HG02981 (cell line): ENCODE data around the gene PTPRN2.

ENCODE experiments used
- ATAC-seq: cut with Tn5 transposase; IDR thresholded peaks from one replicate; pipeline ENCODE4 v1.9.1; 2021; ENCODE audit warnings: mild to moderate bottlenecking, moderate library complexity; ENCODE audit not compliant: unreplicated experiment

The PTPRN2 gene

GRCh38 chr7:158495216-158495615 is 92.4 kb downstream of the PTPRN2 start:
- ATAC-seq: no peak

GRCh38 chr7:158494643-158495042 is 93.0 kb downstream of the PTPRN2 start:
- no peak for ATAC-seq

- no peak for ATAC-seq
These were observed 93.4 kb downstream of the PTPRN2 start for GRCh38 chr7:158494162-158494586.

GRCh38 chr7:158492367-158492764 is 95.3 kb downstream of the PTPRN2 start:
- no peak for ATAC-seq

- ATAC-seq: no peak
These were observed 96.5 kb downstream of the PTPRN2 start for GRCh38 chr7:158491094-158491493.

- no peak for ATAC-seq
These were observed 97.3 kb downstream of the PTPRN2 start for GRCh38 chr7:158490171-158490782.

- ATAC-seq: no peak
These were observed 98.0 kb downstream of the PTPRN2 start for GRCh38 chr7:158489462-158490155.

- no peak for ATAC-seq
These were observed 99.2 kb downstream of the PTPRN2 start for GRCh38 chr7:158488181-158488971.

GRCh38 chr7:158487631-158488151 is 99.9 kb downstream of the PTPRN2 start:
- ATAC-seq: no peak

GRCh38 chr7:158486919-158487318 is 100.7 kb downstream of the PTPRN2 start:
- no peak for ATAC-seq

GRCh38 chr7:158484801-158485531 is 102.7 kb downstream of the PTPRN2 start:
- ATAC-seq: no peak

- ATAC-seq: no peak
These were observed 105.1 kb downstream of the PTPRN2 start for GRCh38 chr7:158482480-158482879.

- ATAC-seq: no peak
These were observed 108.0 kb downstream of the PTPRN2 start for GRCh38 chr7:158479664-158480025.

GRCh38 chr7:158479021-158479663 is 108.5 kb downstream of the PTPRN2 start:
- ATAC-seq: no peak

GRCh38 chr7:158477866-158478265 is 109.8 kb downstream of the PTPRN2 start:
- no peak for ATAC-seq

- ATAC-seq: no peak
These were observed 111.2 kb downstream of the PTPRN2 start for GRCh38 chr7:158476331-158476932.

GRCh38 chr7:158475679-158476052 is 112.0 kb downstream of the PTPRN2 start:
- no peak for ATAC-seq

GRCh38 chr7:158475036-158475678 is 112.5 kb downstream of the PTPRN2 start:
- ATAC-seq: no peak

- ATAC-seq: no peak
These were observed 113.1 kb downstream of the PTPRN2 start for GRCh38 chr7:158474488-158474887.

GRCh38 chr7:158473946-158474345 is 113.7 kb downstream of the PTPRN2 start:
- no peak for ATAC-seq
